GM21367 (cell line): ENCODE measurements around the gene TRPM2.

ENCODE experiments used
- ATAC-seq: cut with Tn5 transposase; IDR thresholded peaks from one replicate; pipeline ENCODE4 v1.9.1; 2021; ENCODE audit not compliant: unreplicated experiment

Gene TRPM2

GRCh38 chr21:44370786-44371410 lies 17.5 kb downstream of the TRPM2 start:
- no peak for ATAC-seq

- ATAC-seq: no peak
These were observed 18.2 kb downstream of the TRPM2 start for GRCh38 chr21:44371596-44371995.

GRCh38 chr21:44372616-44373015 lies 19.2 kb downstream of the TRPM2 start:
- ATAC-seq: no peak

GRCh38 chr21:44374601-44375280 lies 21.3 kb downstream of the TRPM2 start:
- no peak for ATAC-seq

- ATAC-seq: no peak
These were observed 21.8 kb downstream of the TRPM2 start for GRCh38 chr21:44375281-44375651.

GRCh38 chr21:44375761-44376241 lies 22.4 kb downstream of the TRPM2 start:
- no peak for ATAC-seq

GRCh38 chr21:44376606-44377005 lies 23.2 kb downstream of the TRPM2 start:
- no peak for ATAC-seq

- ATAC-seq: no peak
These were observed 23.9 kb downstream of the TRPM2 start for GRCh38 chr21:44377201-44377921.

GRCh38 chr21:44377922-44378645 lies 24.7 kb downstream of the TRPM2 start:
- ATAC-seq: no peak

- ATAC-seq: no peak
These were observed 25.5 kb downstream of the TRPM2 start for GRCh38 chr21:44378646-44379514.

- ATAC-seq: no peak
These were observed 26.1 kb downstream of the TRPM2 start for GRCh38 chr21:44379515-44379848.

- no peak for ATAC-seq
These were observed 26.8 kb downstream of the TRPM2 start for GRCh38 chr21:44379991-44380865.

GRCh38 chr21:44380876-44381275 lies 27.5 kb downstream of the TRPM2 start:
- ATAC-seq: no peak

GRCh38 chr21:44381874-44382273 lies 28.5 kb downstream of the TRPM2 start:
- no peak for ATAC-seq

- no peak for ATAC-seq
These were observed 29.1 kb downstream of the TRPM2 start for GRCh38 chr21:44382536-44382935.

- no peak for ATAC-seq
These were observed 29.8 kb downstream of the TRPM2 start for GRCh38 chr21:44383216-44383615.

GRCh38 chr21:44384968-44385367 lies 31.5 kb downstream of the TRPM2 start:
- ATAC-seq: no peak

GRCh38 chr21:44389335-44389734 lies 35.9 kb downstream of the TRPM2 start:
- ATAC-seq: no peak

- no peak for ATAC-seq
These were observed 37.5 kb downstream of the TRPM2 start for GRCh38 chr21:44390886-44391285.
